DOHH2 (cell line): Measurements from ENCODE around the gene PLET1.

Source experiments
- EZH2phosphoT487 ChIP-seq: fragments of 200-600 bp; sonication (generic); IDR thresholded peaks from 2 replicates; pipeline ENCODE4 v1.6.1; 2017; ENCODE audit warnings: borderline replicate concordance, mild to moderate bottlenecking, antibody characterized with exemption, low read length, moderate library complexity, mixed read lengths
- TF ChIP-seq, protein P1 (sequence below): fragments of 200-600 bp; sonication (generic); IDR thresholded peaks from one replicate; pipeline ENCODE4 v1.5.1; 2014; ENCODE audit warnings: antibody characterized with exemption, mild to moderate bottlenecking, low read depth, low read length; ENCODE audit not compliant: poor library complexity, severe bottlenecking

DNA sequence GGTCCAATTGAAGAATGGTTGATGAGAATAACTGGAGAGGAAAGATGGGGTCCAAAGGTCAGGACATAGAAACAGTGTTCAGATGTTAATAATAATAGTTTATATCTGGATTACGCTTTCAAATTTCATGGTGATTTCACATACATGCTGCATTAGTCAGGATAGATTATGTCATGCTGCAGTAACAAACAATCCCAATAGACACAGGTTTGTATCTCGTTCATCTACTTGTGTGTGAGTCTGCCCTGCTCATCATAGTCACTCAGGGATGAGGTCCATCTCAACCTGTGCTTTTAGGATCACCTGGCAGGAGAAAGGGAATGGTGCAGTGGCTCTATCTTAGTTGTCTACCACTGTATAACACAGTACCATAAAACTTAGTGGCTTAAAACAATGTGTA lies 48.0 kb upstream of the PLET1 start:
- TF ChIP-seq, protein P1, sequence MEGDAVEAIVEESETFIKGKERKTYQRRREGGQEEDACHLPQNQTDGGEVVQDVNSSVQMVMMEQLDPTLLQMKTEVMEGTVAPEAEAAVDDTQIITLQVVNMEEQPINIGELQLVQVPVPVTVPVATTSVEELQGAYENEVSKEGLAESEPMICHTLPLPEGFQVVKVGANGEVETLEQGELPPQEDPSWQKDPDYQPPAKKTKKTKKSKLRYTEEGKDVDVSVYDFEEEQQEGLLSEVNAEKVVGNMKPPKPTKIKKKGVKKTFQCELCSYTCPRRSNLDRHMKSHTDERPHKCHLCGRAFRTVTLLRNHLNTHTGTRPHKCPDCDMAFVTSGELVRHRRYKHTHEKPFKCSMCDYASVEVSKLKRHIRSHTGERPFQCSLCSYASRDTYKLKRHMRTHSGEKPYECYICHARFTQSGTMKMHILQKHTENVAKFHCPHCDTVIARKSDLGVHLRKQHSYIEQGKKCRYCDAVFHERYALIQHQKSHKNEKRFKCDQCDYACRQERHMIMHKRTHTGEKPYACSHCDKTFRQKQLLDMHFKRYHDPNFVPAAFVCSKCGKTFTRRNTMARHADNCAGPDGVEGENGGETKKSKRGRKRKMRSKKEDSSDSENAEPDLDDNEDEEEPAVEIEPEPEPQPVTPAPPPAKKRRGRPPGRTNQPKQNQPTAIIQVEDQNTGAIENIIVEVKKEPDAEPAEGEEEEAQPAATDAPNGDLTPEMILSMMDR, result no peak
- no peak for TF ChIP-seq EZH2phosphoT487
